ENCODE results near the gene CYP1A2.
"Not testable (repeated sequence)": the region's sequence is repeated elsewhere in the genome, so short reads cannot be mapped to it uniquely, and the experiment has no call there.

CYP1A2 gene

GRCh38 chr15:74725225-74725774 is 23.3 kb upstream of the CYP1A2 start, which contains the start of gene CYP1A1:
Gene CYP1A1 (minus strand): TSS chr15:74725528. CDS start chr15:74723097, 2,431 bp downstream.
- Histone ChIP-seq H3K27me3 (peaks cover 0 to 38% of the 10 kb centered on the region in 2 donors), H3K36me3 (no peaks in the 10 kb centered on the region), H3K4me3 (peak within 1 kb of the TSS; percentile 54 to 61), H3K9me3 (no peaks in the 10 kb centered on the region), H3K4me1 (peaks cover 0 to 17% (median 13%) of the 10 kb centered on the region in 4 donors), H3K27ac (no peak within 1 kb of the TSS)
- DNase-seq, result no peak
- TF ChIP-seq CTCF (IDR thresholded peaks at IDR 0.05), result no peak
- intact Hi-C loops (cut with DNase I; ENCODE audit: low total_unique reads), result no loop called here

- Histone ChIP-seq H3K27me3 (peaks cover 0 to 46% of the 10 kb centered on the region in 2 donors), H3K27ac (no peak overlapping the region), H3K36me3 (no peaks in the 10 kb centered on the region), H3K4me3 (peak overlapping the region; percentile 54 to 61), H3K4me1 (peaks cover 0 to 17% (median 13%) of the 10 kb centered on the region in 4 donors), H3K9me3 (no peaks in the 10 kb centered on the region)
- intact Hi-C loops (cut with DNase I; ENCODE audit: low total_unique reads), result no loop called here
- peak in 1 of 2 donors; percentile 27 for DNase-seq
- TF ChIP-seq CTCF (IDR thresholded peaks at IDR 0.05), result no peak
These were observed 22.5 kb upstream of the CYP1A2 start for GRCh38 chr15:74725845-74726773.

- no peak for DNase-seq
- intact Hi-C loops (cut with DNase I; ENCODE audit: low total_unique reads), result no loop called here
- H3K4me1 ChIP-seq, result peaks cover 0 to 17% (median 13%) of the 10 kb centered on the region in 4 donors
- no peaks in the 10 kb centered on the region for H3K9me3 ChIP-seq
- peak overlapping the region; percentile 54 to 61 for H3K4me3 ChIP-seq
- no peaks in the 10 kb centered on the region for H3K36me3 ChIP-seq
- H3K27ac ChIP-seq, result no peak overlapping the region
- H3K27me3 ChIP-seq, result peaks cover 0 to 53% of the 10 kb centered on the region in 2 donors
- no peak for TF ChIP-seq CTCF (IDR thresholded peaks at IDR 0.05)
These were observed 21.9 kb upstream of the CYP1A2 start for GRCh38 chr15:74726774-74727164.

GRCh38 chr15:74727727-74728126 is 20.9 kb upstream of the CYP1A2 start:
- Histone ChIP-seq H3K27ac (no peak overlapping the region), H3K36me3 (no peaks in the 10 kb centered on the region), H3K4me3 (no peak overlapping the region), H3K4me1 (peaks cover 0 to 17% (median 13%) of the 10 kb centered on the region in 4 donors), H3K9me3 (no peaks in the 10 kb centered on the region), H3K27me3 (peaks cover 0 to 59% of the 10 kb centered on the region in 2 donors)
- no peak for TF ChIP-seq CTCF (IDR thresholded peaks at IDR 0.05)
- intact Hi-C loops (cut with DNase I; ENCODE audit: low total_unique reads), result no loop called here
- DNase-seq, result no peak

- Histone ChIP-seq H3K4me1 (peaks cover 0 to 17% (median 13%) of the 10 kb centered on the region in 4 donors), H3K27me3 (peaks cover 0 to 66% of the 10 kb centered on the region in 2 donors)
- H3K4me3 ChIP-seq; H3K27ac ChIP-seq; DNase-seq; intact Hi-C loops (cut with DNase I; ENCODE audit: low total_unique reads); H3K9me3 ChIP-seq; H3K36me3 ChIP-seq: not testable (repeated sequence)
These were observed 19.9 kb upstream of the CYP1A2 start for GRCh38 chr15:74728699-74729098.

GRCh38 chr15:74729372-74729771 is 19.3 kb upstream of the CYP1A2 start:
- H3K27me3 ChIP-seq, result peaks cover 0 to 72% of the 10 kb centered on the region in 2 donors

More at GRCh38 chr15:74729372-74729771, 19.3 kb upstream of the CYP1A2 start:
- DNase-seq; H3K4me3 ChIP-seq; intact Hi-C loops (cut with DNase I; ENCODE audit: low total_unique reads); H3K27ac ChIP-seq; H3K9me3 ChIP-seq; H3K36me3 ChIP-seq: not testable (repeated sequence)
- peaks cover 0 to 17% (median 13%) of the 10 kb centered on the region in 4 donors for H3K4me1 ChIP-seq

Measured in tibial artery (tissue), 4 donors.